Measurements from ENCODE around the gene TAP1. TPM values are rescaled to one million over a fixed set of nuclear protein-coding genes. Genes with fewer than 3 reads are reported as not detected.

TAP1 gene
- total and polyA plus RNA-seq, 9 of the 15 experiments (the other 6 are each of a cell fraction or from before 2014, with no cell fraction given): 1.3 to 6.0 (median 4.2) TPM

Small RNAs within 50 kb of the gene (small RNA-seq; reads per million reads assigned to genes)
- gene HLA-Z: not detected

Other genes with a start within 250 kb of the TAP1 start
Only the 7 nearest of the 14 such genes appear.
- not detected in 2 replicates for gene HLA-DQB2, start 90.2 kb downstream of the TAP1 start, total RNA-seq (2014; rRNA removed)
- not detected in 2 replicates for gene HLA-DQB2, start 90.2 kb downstream of the TAP1 start, total RNA-seq (2014; rRNA removed; fragmentation: Illumina TruSeq; extraction: Trizol)
- not detected in 2 replicates for gene HLA-DQB2, start 90.2 kb downstream of the TAP1 start, total RNA-seq (2015; rRNA removed; fragmentation: Illumina TruSeq; extraction: Trizol)
- not detected in 2 replicates for gene HLA-DQB2, start 90.2 kb downstream of the TAP1 start, total RNA-seq (2021)
- gene HLA-DQB2, start 90.2 kb downstream of the TAP1 start, polyA plus RNA-seq (2011; rRNA removed): not detected in 2 replicates
- not detected in 2 replicates for gene HLA-DQB2, start 90.2 kb downstream of the TAP1 start, polyA plus RNA-seq (2014; fragmentation: Illumina TruSeq; extraction: Trizol)
- not detected for gene HLA-DQB2, start 90.2 kb downstream of the TAP1 start, polyA plus RNA-seq (2014; fragmentation: Nextera tagmentation; extraction: Ambion mirVana)
- gene HLA-DQB2, start 90.2 kb downstream of the TAP1 start, polyA plus RNA-seq (2014; rRNA removed): not detected in 2 replicates
- 0.98 and 1.7 TPM in 2 replicates for gene HLA-DOB, start 36.7 kb downstream of the TAP1 start, total RNA-seq (2014; rRNA removed)
- 2.3 TPM in 2 replicates for gene HLA-DOB, start 36.7 kb downstream of the TAP1 start, total RNA-seq (2014; rRNA removed; fragmentation: Illumina TruSeq; extraction: Trizol)
- gene HLA-DOB, start 36.7 kb downstream of the TAP1 start, total RNA-seq (2015; rRNA removed; fragmentation: Illumina TruSeq; extraction: Trizol): 1.1 and 1.2 TPM in 2 replicates
- 1.3 and 2.5 TPM in 2 replicates for gene HLA-DOB, start 36.7 kb downstream of the TAP1 start, total RNA-seq (2021)
- gene HLA-DOB, start 36.7 kb downstream of the TAP1 start, polyA plus RNA-seq (2011; rRNA removed): 4.0 and 4.6 TPM in 2 replicates
- gene HLA-DOB, start 36.7 kb downstream of the TAP1 start, polyA plus RNA-seq (2014; fragmentation: Illumina TruSeq; extraction: Trizol): 3.7 and 3.8 TPM in 2 replicates
- 1 to 10 TPM; 2.5 to 2.7 TPM for gene HLA-DOB, start 36.7 kb downstream of the TAP1 start, polyA plus RNA-seq (2014; fragmentation: Nextera tagmentation; extraction: Ambion mirVana)
- 1.8 and 3.2 TPM in 2 replicates for gene HLA-DOB, start 36.7 kb downstream of the TAP1 start, polyA plus RNA-seq (2014; rRNA removed)
- gene TAP2, start 15.0 kb downstream of the TAP1 start, total RNA-seq (2014; rRNA removed): 19.8 and 26.6 TPM in 2 replicates
- gene TAP2, start 15.0 kb downstream of the TAP1 start, total RNA-seq (2014; rRNA removed; fragmentation: Illumina TruSeq; extraction: Trizol): 12.9 and 18.4 TPM in 2 replicates
- gene TAP2, start 15.0 kb downstream of the TAP1 start, total RNA-seq (2015; rRNA removed; fragmentation: Illumina TruSeq; extraction: Trizol): 13.9 and 15.2 TPM in 2 replicates
- 47.2 and 53.5 TPM in 2 replicates for gene TAP2, start 15.0 kb downstream of the TAP1 start, total RNA-seq (2021)
- 15.7 and 19.6 TPM in 2 replicates for gene TAP2, start 15.0 kb downstream of the TAP1 start, polyA plus RNA-seq (2011; rRNA removed)
- gene TAP2, start 15.0 kb downstream of the TAP1 start, polyA plus RNA-seq (2014; fragmentation: Illumina TruSeq; extraction: Trizol): 26.8 and 27.3 TPM in 2 replicates
- gene TAP2, start 15.0 kb downstream of the TAP1 start, polyA plus RNA-seq (2014; fragmentation: Nextera tagmentation; extraction: Ambion mirVana): 1 to 10 TPM; 2.0 to 3.1 TPM
- 27.7 and 35.3 TPM in 2 replicates for gene TAP2, start 15.0 kb downstream of the TAP1 start, polyA plus RNA-seq (2014; rRNA removed)
- gene PSMB8, start 9.7 kb downstream of the TAP1 start, total RNA-seq (2014; rRNA removed): 2.0 and 3.7 TPM in 2 replicates
- 1.9 and 2.0 TPM in 2 replicates for gene PSMB8, start 9.7 kb downstream of the TAP1 start, total RNA-seq (2014; rRNA removed; fragmentation: Illumina TruSeq; extraction: Trizol)
- 3.2 and 4.0 TPM in 2 replicates for gene PSMB8, start 9.7 kb downstream of the TAP1 start, total RNA-seq (2015; rRNA removed; fragmentation: Illumina TruSeq; extraction: Trizol)
- gene PSMB8, start 9.7 kb downstream of the TAP1 start, total RNA-seq (2021): 2.9 and 3.3 TPM in 2 replicates
- 0.12 and 0.71 TPM in 2 replicates for gene PSMB8, start 9.7 kb downstream of the TAP1 start, polyA plus RNA-seq (2011; rRNA removed)
- 2.0 and 2.7 TPM in 2 replicates for gene PSMB8, start 9.7 kb downstream of the TAP1 start, polyA plus RNA-seq (2014; fragmentation: Illumina TruSeq; extraction: Trizol)
- 1 to 10 TPM; 2.4 to 2.6 TPM for gene PSMB8, start 9.7 kb downstream of the TAP1 start, polyA plus RNA-seq (2014; fragmentation: Nextera tagmentation; extraction: Ambion mirVana)
- 2.8 and 4.4 TPM in 2 replicates for gene PSMB8, start 9.7 kb downstream of the TAP1 start, polyA plus RNA-seq (2014; rRNA removed)
- gene PSMB9, start 488 bp upstream of the TAP1 start, total RNA-seq (2014; rRNA removed): 3.0 TPM in 2 replicates
- gene PSMB9, start 488 bp upstream of the TAP1 start, total RNA-seq (2014; rRNA removed; fragmentation: Illumina TruSeq; extraction: Trizol): 1.1 and 1.8 TPM in 2 replicates
- 2.3 and 3.7 TPM in 2 replicates for gene PSMB9, start 488 bp upstream of the TAP1 start, total RNA-seq (2015; rRNA removed; fragmentation: Illumina TruSeq; extraction: Trizol)
- 3.2 and 3.4 TPM in 2 replicates for gene PSMB9, start 488 bp upstream of the TAP1 start, total RNA-seq (2021)
- gene PSMB9, start 488 bp upstream of the TAP1 start, polyA plus RNA-seq (2011; rRNA removed): 1.7 and 2.6 TPM in 2 replicates
- 1.8 and 2.1 TPM in 2 replicates for gene PSMB9, start 488 bp upstream of the TAP1 start, polyA plus RNA-seq (2014; fragmentation: Illumina TruSeq; extraction: Trizol)
- 1 to 10 TPM; 1.9 to 2.8 TPM for gene PSMB9, start 488 bp upstream of the TAP1 start, polyA plus RNA-seq (2014; fragmentation: Nextera tagmentation; extraction: Ambion mirVana)
- gene PSMB9, start 488 bp upstream of the TAP1 start, polyA plus RNA-seq (2014; rRNA removed): 2.4 and 2.5 TPM in 2 replicates
- not detected in 2 replicates for gene HLA-DMB, start 87.3 kb upstream of the TAP1 start, total RNA-seq (2014; rRNA removed)
- not detected in 2 replicates for gene HLA-DMB, start 87.3 kb upstream of the TAP1 start, total RNA-seq (2014; rRNA removed; fragmentation: Illumina TruSeq; extraction: Trizol)
- not detected in 2 replicates for gene HLA-DMB, start 87.3 kb upstream of the TAP1 start, total RNA-seq (2015; rRNA removed; fragmentation: Illumina TruSeq; extraction: Trizol)
- 0.18 and 0.38 TPM in 2 replicates for gene HLA-DMB, start 87.3 kb upstream of the TAP1 start, total RNA-seq (2021)
- not detected in 2 replicates for gene HLA-DMB, start 87.3 kb upstream of the TAP1 start, polyA plus RNA-seq (2011; rRNA removed)
- gene HLA-DMB, start 87.3 kb upstream of the TAP1 start, polyA plus RNA-seq (2014; fragmentation: Illumina TruSeq; extraction: Trizol): not detected in 2 replicates
- not detected for gene HLA-DMB, start 87.3 kb upstream of the TAP1 start, polyA plus RNA-seq (2014; fragmentation: Nextera tagmentation; extraction: Ambion mirVana)
- gene HLA-DMB, start 87.3 kb upstream of the TAP1 start, polyA plus RNA-seq (2014; rRNA removed): 0.03 TPM in 1 of 2 replicates, not detected in the other
- 0.23 and 0.33 TPM in 2 replicates for gene HLA-DMA, start 99.4 kb upstream of the TAP1 start, total RNA-seq (2014; rRNA removed)
- gene HLA-DMA, start 99.4 kb upstream of the TAP1 start, total RNA-seq (2014; rRNA removed; fragmentation: Illumina TruSeq; extraction: Trizol): 0.29 and 0.51 TPM in 2 replicates
- gene HLA-DMA, start 99.4 kb upstream of the TAP1 start, total RNA-seq (2015; rRNA removed; fragmentation: Illumina TruSeq; extraction: Trizol): 0.58 and 0.60 TPM in 2 replicates
- gene HLA-DMA, start 99.4 kb upstream of the TAP1 start, total RNA-seq (2021): 0.47 and 0.75 TPM in 2 replicates
- gene HLA-DMA, start 99.4 kb upstream of the TAP1 start, polyA plus RNA-seq (2011; rRNA removed): 0.13 and 0.28 TPM in 2 replicates
- 0.50 and 0.83 TPM in 2 replicates for gene HLA-DMA, start 99.4 kb upstream of the TAP1 start, polyA plus RNA-seq (2014; fragmentation: Illumina TruSeq; extraction: Trizol)
- under 1 TPM; 0.18 to 0.78 TPM for gene HLA-DMA, start 99.4 kb upstream of the TAP1 start, polyA plus RNA-seq (2014; fragmentation: Nextera tagmentation; extraction: Ambion mirVana)
- 0.48 and 1.7 TPM in 2 replicates for gene HLA-DMA, start 99.4 kb upstream of the TAP1 start, polyA plus RNA-seq (2014; rRNA removed)

Measured in K562 (cell line).